Smooth muscle cell (in vitro differentiated cells): ENCODE data around the gene HES3. TPM values are rescaled to one million over a fixed set of nuclear protein-coding genes. Genes with fewer than 3 reads are reported as not detected.

ENCODE experiments used
- DNase-seq: peaks from one replicate; lab custom pipeline; 2025; ENCODE audit not compliant: unreplicated experiment; lab: John Stamatoyannopoulos, UW
- H2AFZ ChIP-seq: fragments of 200-600 bp; sonication (generic); 2 replicates; pipeline ENCODE4 v1.6.0; 2016; ENCODE audit warnings: antibody characterized with exemption, low read depth, mild to moderate bottlenecking
- H3F3A ChIP-seq: fragments of 200-600 bp; sonication (generic); 2 replicates; pipeline ENCODE4 v1.6.0; 2017; ENCODE audit warnings: antibody characterized with exemption, low read depth
- H3K27ac ChIP-seq: fragments of 200-600 bp; sonication (generic); 2 replicates; pipeline ENCODE4 v1.5.1; 2016; ENCODE audit warnings: low read depth, mild to moderate bottlenecking
- H3K27me3 ChIP-seq: fragments of 200-600 bp; sonication (generic); 2 replicates; pipeline ENCODE4 v1.6.1; 2016; ENCODE audit warnings: low read depth, mild to moderate bottlenecking
- H3K36me3 ChIP-seq: fragments of 200-600 bp; sonication (generic); 2 replicates; pipeline ENCODE4 v1.5.1; 2016; ENCODE audit warnings: low read depth
- H3K4me1 ChIP-seq: fragments of 200-600 bp; sonication (generic); 2 replicates; pipeline ENCODE4 v1.5.1; 2016; ENCODE audit warnings: low read depth
- H3K4me2 ChIP-seq: fragments of 200-600 bp; sonication (generic); 2 replicates; pipeline ENCODE4 v1.6.0; 2016; ENCODE audit warnings: mild to moderate bottlenecking
- H3K4me3 ChIP-seq: fragments of 200-600 bp; sonication (generic); 2 replicates; pipeline ENCODE4 v1.5.1; 2016; ENCODE audit warnings: mild to moderate bottlenecking
- H3K79me2 ChIP-seq: fragments of 200-600 bp; sonication (generic); 2 replicates; pipeline ENCODE4 v1.6.0; 2016; ENCODE audit warnings: low read depth, mild to moderate bottlenecking
- H3K9ac ChIP-seq: fragments of 200-600 bp; sonication (generic); 2 replicates; pipeline ENCODE4 v1.6.0; 2016; ENCODE audit warnings: low read depth
- H3K9me3 ChIP-seq: fragments of 200-600 bp; sonication (generic); replicated peaks from 2 replicates; pipeline ENCODE4 v1.5.1; 2016; ENCODE audit warnings: low read depth
- H4K20me1 ChIP-seq: fragments of 200-600 bp; sonication (generic); 2 replicates; pipeline ENCODE4 v1.6.0; 2016; ENCODE audit warnings: low read depth
- CTCF ChIP-seq: fragments of 200-600 bp; sonication (generic); IDR thresholded peaks from 2 replicates; pipeline ENCODE4 v1.5.1; 2017; ENCODE audit warnings: borderline replicate concordance, mild to moderate bottlenecking, antibody characterized with exemption; ENCODE audit not compliant: insufficient read depth, poor library complexity, severe bottlenecking
- WGBS: methylation state at CpG from one replicate; pipeline ENCODE4 v1.1.7; 2016; ENCODE audit warnings: low lambda C conversion rate; 5-methylcytosine and 5-hydroxymethylcytosine counted together
- polyA plus RNA-seq: library from polyadenylated mRNA; unstranded; fragments of >200 nt; fragmentation: Nextera tagmentation; extraction: Ambion mirVana; gene quantifications from 2 replicates; pipeline ENCODE4 v1.2.1, GENCODE V29; 2016
- total RNA-seq: library from RNA; depleted of rRNA; stranded (reverse); fragments of >200 nt; gene quantifications from 2 replicates; pipeline ENCODE4 v1.2.3, GENCODE V29; 2014

HES3 gene
- total and polyA plus RNA-seq, 2 experiments from 2014 or later: not detected

- no peak overlapping the region for H3K4me2 ChIP-seq
- H3F3A ChIP-seq: no peaks in the 10 kb centered on the region
- no peak for DNase-seq
- H3K9ac ChIP-seq: no peak overlapping the region
- WGBS: 91% methylated on average over 4 of the region's 4 CpGs
- H3K9me3 ChIP-seq: no peaks in the 10 kb centered on the region
- H3K4me3 ChIP-seq: no peak overlapping the region
- no peaks in the 10 kb centered on the region for H3K4me1 ChIP-seq
- H2AFZ ChIP-seq: no peak overlapping the region
- no peak overlapping the region for H3K27ac ChIP-seq
- H4K20me1 ChIP-seq: peaks cover 9% of the 10 kb centered on the region
- H3K27me3 ChIP-seq: peaks cover 43% of the 10 kb centered on the region
- H3K36me3 ChIP-seq: no peaks in the 10 kb centered on the region
- TF ChIP-seq CTCF: no peak
- H3K79me2 ChIP-seq: no peaks in the 10 kb centered on the region
These were observed 8.4 kb downstream of the HES3 start for GRCh38 chr1:6252374-6252710.

- Histone ChIP-seq H3K4me2 (no peak overlapping the region), H3K36me3 (no peaks in the 10 kb centered on the region), H3K4me1 (no peaks in the 10 kb centered on the region), H3K27ac (no peak overlapping the region), H3K9me3 (no peaks in the 10 kb centered on the region), H3K27me3 (peaks cover 33% of the 10 kb centered on the region), H2AFZ (no peak overlapping the region), H3K4me3 (no peak overlapping the region), H3K79me2 (no peaks in the 10 kb centered on the region), H4K20me1 (peaks cover 18% of the 10 kb centered on the region), H3K9ac (no peak overlapping the region), H3F3A (no peaks in the 10 kb centered on the region)
- TF ChIP-seq CTCF: no peak
- 92% methylated on average over 9 of the region's 9 CpGs for WGBS
- no peak for DNase-seq
These were observed 9.4 kb downstream of the HES3 start for GRCh38 chr1:6253380-6253779.

GRCh38 chr1:6254691-6255090, 10.7 kb downstream of the HES3 start:
- Histone ChIP-seq H3K36me3 (no peaks in the 10 kb centered on the region), H3K27me3 (peaks cover 23% of the 10 kb centered on the region), H3K4me3 (no peak overlapping the region), H3K9ac (no peak overlapping the region), H3K4me1 (no peaks in the 10 kb centered on the region), H2AFZ (no peak overlapping the region), H4K20me1 (peaks cover 32% of the 10 kb centered on the region), H3K4me2 (no peak overlapping the region), H3F3A (no peaks in the 10 kb centered on the region), H3K79me2 (no peaks in the 10 kb centered on the region), H3K9me3 (no peaks in the 10 kb centered on the region), H3K27ac (no peak overlapping the region)
- no peak for TF ChIP-seq CTCF
- 93% methylated on average over 16 of the region's 16 CpGs for WGBS
- no peak for DNase-seq

GRCh38 chr1:6256645-6257044, 12.7 kb downstream of the HES3 start:
- 77% methylated on average over 13 of the region's 13 CpGs for WGBS
- no peaks in the 10 kb centered on the region for H3F3A ChIP-seq
- H3K27ac ChIP-seq: no peak overlapping the region

More at GRCh38 chr1:6256645-6257044, 12.7 kb downstream of the HES3 start:
- H3K4me3 ChIP-seq: no peak overlapping the region
- peaks cover 30% of the 10 kb centered on the region for H4K20me1 ChIP-seq
- peaks cover 4% of the 10 kb centered on the region for H3K27me3 ChIP-seq
- H3K36me3 ChIP-seq: no peaks in the 10 kb centered on the region
- no peaks in the 10 kb centered on the region for H3K4me1 ChIP-seq
- H3K9ac ChIP-seq: no peak overlapping the region
- TF ChIP-seq CTCF: no peak
- DNase-seq: no peak
- no peak overlapping the region for H3K4me2 ChIP-seq
- H3K9me3 ChIP-seq: no peaks in the 10 kb centered on the region
- H3K79me2 ChIP-seq: no peaks in the 10 kb centered on the region
- no peak overlapping the region for H2AFZ ChIP-seq
